ENCODE data around the gene TMA7B.

The TMA7B gene

GRCh38 chr22:40004836-40005235, 44.6 kb downstream of the TMA7B start:
- DNase-seq, result no peak

DNA sequence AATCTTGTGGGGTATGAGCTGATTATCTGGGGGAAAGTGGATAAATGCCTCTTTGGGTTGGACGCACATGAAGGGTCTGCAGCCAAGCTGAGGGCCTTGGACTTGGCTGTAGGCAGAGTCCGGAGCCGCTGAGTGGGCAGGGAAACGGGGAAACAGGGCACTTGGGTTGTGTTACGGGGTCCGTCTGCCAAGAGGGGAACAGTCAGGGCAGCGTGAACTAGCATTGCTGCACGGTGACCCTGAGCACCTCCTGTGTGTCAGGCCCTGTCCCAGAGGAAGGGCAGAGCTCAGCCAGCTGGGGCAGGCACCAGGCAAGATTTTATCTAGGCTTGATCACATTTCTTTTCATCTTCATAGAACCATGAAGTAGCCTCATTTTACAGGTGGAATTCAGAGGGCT, 46.4 kb downstream of the TMA7B start:
- no peak for DNase-seq

DNA sequence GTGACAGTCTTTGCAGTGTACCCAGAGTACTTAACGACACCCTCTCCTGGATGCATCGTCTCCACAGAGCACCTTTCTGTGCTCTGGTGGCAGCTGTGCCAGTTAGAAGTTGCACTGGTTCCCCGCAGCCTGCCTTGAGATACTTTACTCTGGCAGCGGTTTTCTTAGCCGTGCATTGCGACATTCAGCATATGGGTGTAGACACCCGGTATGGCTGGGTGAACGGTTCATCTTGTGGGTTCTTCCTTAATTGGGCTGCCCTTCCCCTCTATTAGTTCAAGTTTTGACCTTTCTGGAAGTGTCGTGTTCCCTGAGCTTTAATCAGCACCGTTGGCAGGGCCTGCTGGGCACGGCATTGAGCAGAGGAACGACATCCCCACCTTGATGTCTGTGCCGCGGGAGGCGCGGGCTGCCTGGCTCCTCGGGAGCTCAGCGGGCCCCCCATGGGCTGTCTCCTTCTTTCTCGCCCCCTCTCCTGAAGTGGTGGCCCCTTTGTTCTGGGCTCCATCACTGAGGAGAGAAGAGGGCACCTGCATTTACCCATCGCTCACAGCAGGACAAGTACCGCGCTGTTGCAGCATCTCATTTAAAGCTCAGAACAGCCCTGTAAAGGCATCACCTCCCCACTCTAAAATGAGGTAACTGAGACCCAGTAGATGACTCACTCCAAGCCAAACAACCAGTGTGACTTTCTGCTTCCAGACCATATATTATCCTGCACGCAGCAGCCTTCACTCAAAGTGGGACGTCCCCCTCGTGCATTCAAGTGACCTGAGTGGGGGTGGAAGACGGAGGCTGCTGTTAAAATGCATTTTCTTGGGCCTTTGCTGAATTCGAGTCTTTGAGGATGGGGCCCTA, 47.9 kb downstream of the TMA7B start:
- no peak for DNase-seq

GRCh38 chr22:40008726-40009291, 48.6 kb downstream of the TMA7B start:
- DNase-seq, result no peak

GRCh38 chr22:40009292-40009774, 49.1 kb downstream of the TMA7B start:
- no peak for DNase-seq

DNA sequence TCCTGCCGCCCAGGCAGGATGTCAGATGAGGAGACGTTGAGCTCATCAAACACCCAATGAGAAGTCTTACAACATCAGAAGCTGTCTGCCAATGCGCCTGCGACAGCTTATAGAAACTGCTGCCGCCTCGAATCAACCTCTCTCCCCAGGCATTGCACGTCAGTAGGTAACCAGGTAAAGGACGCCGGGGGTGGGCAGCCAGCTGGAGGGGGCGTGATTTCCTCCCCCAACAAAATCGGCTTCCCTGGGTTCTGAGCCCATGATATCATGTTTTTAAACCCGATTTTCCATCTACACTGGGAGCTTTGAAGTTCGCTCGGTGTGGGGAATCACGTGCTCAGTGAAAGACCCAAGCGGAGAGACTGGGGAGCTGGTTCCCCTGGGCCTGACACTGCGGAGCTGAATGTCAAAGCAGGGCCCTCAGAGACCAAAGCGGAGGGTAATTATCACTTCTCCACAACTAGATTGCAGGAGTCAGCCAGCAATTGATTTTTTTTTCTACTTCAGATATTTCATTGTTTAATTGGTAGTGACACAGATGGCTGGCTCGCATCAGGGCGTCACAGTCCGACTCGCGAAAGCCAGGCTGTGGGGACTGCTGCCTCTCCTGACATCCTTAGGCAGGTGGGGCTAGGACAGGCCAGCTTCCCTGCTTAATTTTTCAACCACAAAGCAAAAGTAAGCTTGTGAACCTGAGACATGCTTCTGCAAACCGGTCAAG, 49.9 kb downstream of the TMA7B start:
- DNase-seq, result peak; percentile 25

DNA sequence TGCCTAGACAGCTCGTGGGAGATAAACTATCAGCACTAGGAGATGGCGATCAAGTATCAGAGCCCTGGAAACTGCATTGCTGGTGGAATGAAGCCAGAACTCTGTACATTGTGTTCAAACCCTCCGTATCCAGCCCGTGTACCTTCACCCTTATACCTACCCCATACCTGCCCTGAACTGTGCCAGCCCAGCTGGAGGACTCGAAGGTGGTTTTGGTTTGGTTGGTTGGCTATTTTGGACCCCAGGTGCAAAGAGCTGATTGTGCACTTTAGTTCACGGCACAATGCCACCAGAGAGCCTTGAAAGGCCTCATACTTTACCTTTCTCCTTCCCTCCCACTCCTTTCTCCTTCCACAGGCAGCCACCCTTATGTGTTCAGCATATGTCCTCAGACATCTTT, 50.5 kb downstream of the TMA7B start:
- DNase-seq, result no peak

Measured in CD4-positive, alpha-beta T cell treated with Interleukin-12 subunit alpha and Interleukin-12 subunit beta, for 1 hour (primary cell).